ENCODE data around the gene ADAMTSL1. TPM values are rescaled to one million over a fixed set of nuclear protein-coding genes. Genes with fewer than 3 reads are reported as not detected.

Gene ADAMTSL1
- total RNA-seq, 1 donor from 2014 or later: 1.6 TPM

DNA sequence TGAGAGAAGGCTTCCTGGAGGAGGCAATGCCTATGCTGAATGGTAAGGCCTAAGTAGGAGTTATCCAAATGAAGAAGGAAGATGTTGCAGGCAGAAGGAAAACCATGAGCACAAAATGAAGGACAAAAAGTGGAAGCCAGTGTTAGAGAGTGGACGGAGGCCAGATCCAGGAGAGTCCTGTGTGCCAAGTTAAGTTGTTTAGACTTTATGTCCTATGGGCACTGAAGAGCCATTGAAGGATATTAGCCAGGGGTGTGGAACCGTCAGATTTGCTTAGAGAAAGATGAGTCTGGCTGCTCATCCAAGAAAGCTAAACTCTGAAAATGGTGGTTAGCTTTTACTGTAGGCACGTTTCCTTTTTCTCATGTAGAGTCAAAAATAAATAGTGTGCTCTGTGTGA, 254.7 kb downstream of the ADAMTSL1 start:
- TF ChIP-seq CTCF (IDR thresholded peaks at IDR 0.05; ENCODE audit: insufficient read depth, low read length, severe bottlenecking): no peak
- no peak overlapping the region for H3K4me3 ChIP-seq (ENCODE audit: low read depth, low read length)
- FAIRE-seq: no peak

GRCh38 chr9:18730241-18730640, 256.3 kb downstream of the ADAMTSL1 start:
- no peak for TF ChIP-seq CTCF (IDR thresholded peaks at IDR 0.05; ENCODE audit: insufficient read depth, low read length, severe bottlenecking)
- FAIRE-seq (no peak), DNase-seq (ENCODE audit: low read depth) (no peak)
- no peaks in the 10 kb centered on the region for H3K36me3 ChIP-seq (ENCODE audit: control insufficient read depth, insufficient read depth, low read length)
- H3K27me3 ChIP-seq (ENCODE audit: control insufficient read depth, insufficient read depth, low read length): no peaks in the 10 kb centered on the region
- H3K4me3 ChIP-seq (ENCODE audit: low read depth, low read length): no peak overlapping the region

More for the DNA sequence above, 254.7 kb downstream of the ADAMTSL1 start:
- Histone ChIP-seq H3K36me3 (ENCODE audit: control insufficient read depth, insufficient read depth, low read length) (no peaks in the 10 kb centered on the region), H3K27me3 (ENCODE audit: control insufficient read depth, insufficient read depth, low read length) (no peaks in the 10 kb centered on the region)
- DNase-seq (ENCODE audit: low read depth): no peak

GRCh38 chr9:18739127-18739526, 265.2 kb downstream of the ADAMTSL1 start:
- no peaks in the 10 kb centered on the region for H3K27me3 ChIP-seq (ENCODE audit: control insufficient read depth, insufficient read depth, low read length)
- no peak for TF ChIP-seq CTCF (IDR thresholded peaks at IDR 0.05; ENCODE audit: insufficient read depth, low read length, severe bottlenecking)
- DNase-seq (ENCODE audit: low read depth) (no peak), FAIRE-seq (no peak)
- no peaks in the 10 kb centered on the region for H3K36me3 ChIP-seq (ENCODE audit: control insufficient read depth, insufficient read depth, low read length)
- no peak overlapping the region for H3K4me3 ChIP-seq (ENCODE audit: low read depth, low read length)

- TF ChIP-seq CTCF (IDR thresholded peaks at IDR 0.05; ENCODE audit: insufficient read depth, low read length, severe bottlenecking): no peak
- no peaks in the 10 kb centered on the region for H3K27me3 ChIP-seq (ENCODE audit: control insufficient read depth, insufficient read depth, low read length)
- H3K4me3 ChIP-seq (ENCODE audit: low read depth, low read length): no peak overlapping the region
- FAIRE-seq: no peak
- no peaks in the 10 kb centered on the region for H3K36me3 ChIP-seq (ENCODE audit: control insufficient read depth, insufficient read depth, low read length)
- no peak for DNase-seq (ENCODE audit: low read depth)
Observed at GRCh38 chr9:18739641-18740318, 265.8 kb downstream of the ADAMTSL1 start.

GRCh38 chr9:18741359-18741758, 267.4 kb downstream of the ADAMTSL1 start:
- Histone ChIP-seq H3K27me3 (ENCODE audit: control insufficient read depth, insufficient read depth, low read length) (no peaks in the 10 kb centered on the region), H3K4me3 (ENCODE audit: low read depth, low read length) (no peak overlapping the region), H3K36me3 (ENCODE audit: control insufficient read depth, insufficient read depth, low read length) (no peaks in the 10 kb centered on the region)
- FAIRE-seq (no peak), DNase-seq (ENCODE audit: low read depth) (no peak)
- no peak for TF ChIP-seq CTCF (IDR thresholded peaks at IDR 0.05; ENCODE audit: insufficient read depth, low read length, severe bottlenecking)

- no peak for FAIRE-seq
- no peak for TF ChIP-seq CTCF (IDR thresholded peaks at IDR 0.05; ENCODE audit: insufficient read depth, low read length, severe bottlenecking)
- Histone ChIP-seq H3K27me3 (ENCODE audit: control insufficient read depth, insufficient read depth, low read length) (no peaks in the 10 kb centered on the region), H3K4me3 (ENCODE audit: low read depth, low read length) (no peak overlapping the region), H3K36me3 (ENCODE audit: control insufficient read depth, insufficient read depth, low read length) (no peaks in the 10 kb centered on the region)
- DNase-seq (ENCODE audit: low read depth): no peak
Observed at GRCh38 chr9:18741945-18742344, 268.0 kb downstream of the ADAMTSL1 start.

All from bronchial epithelial cell (primary cell).